Peyer's patch (tissue), 4 donors: ENCODE results near the gene HSDL1.
A peak's percentile ranks its signal among the peaks of the same experiment; 100 is the strongest.

Source experiments
- CTCF ChIP-seq, 6 experiments: fragments of 450-650 bp in 4 of 6; fragments of 200-600 bp in 2 of 6; sonication (generic) in 1 of 6; IDR thresholded peaks; one replicate each; pipeline ENCODE4 v1.5.1; 2017 to 2019; ENCODE audit warnings: antibody characterized with exemption in 6 of 6, mild to moderate bottlenecking in 3 of 6, moderate library complexity in 1 of 6
- POLR2A ChIP-seq, 2 donors: fragments of 450-650 bp; IDR thresholded peaks; one replicate each; pipeline ENCODE4 v1.5.1; 2017; ENCODE audit warnings: antibody characterized with exemption in 2 of 2, mild to moderate bottlenecking in 2 of 2, moderate library complexity in 2 of 2

- TF ChIP-seq CTCF (IDR thresholded peaks at IDR 0.05) (peak in 2 of 6 experiments; percentile 9 to 49), POLR2A (IDR thresholded peaks at IDR 0.05) (peak; percentile 58 to 69)
Measured at GRCh38 chr16:84116720-84117493, 28.1 kb downstream of the HSDL1 start, which contains the start of gene MBTPS1.
